KMS-11 (cell line): ENCODE data around the gene FAM219A.

Experiments used
- H2AFZ ChIP-seq: fragments of 200-600 bp; sonication (generic); 2 replicates; pipeline ENCODE4 v1.6.1; 2016; ENCODE audit warnings: antibody characterized with exemption, mixed run types, low read depth
- H3K27ac ChIP-seq: fragments of 200-600 bp; sonication (generic); 2 replicates; pipeline ENCODE4 v1.6.1; 2016; ENCODE audit warnings: mild to moderate bottlenecking, mixed run types
- H3K27me3 ChIP-seq: fragments of 200-600 bp; sonication (generic); 2 replicates; pipeline ENCODE4 v1.6.1; 2017; ENCODE audit warnings: mild to moderate bottlenecking, low read depth, mixed run types, moderate library complexity; ENCODE audit not compliant: insufficient read depth
- H3K36me3 ChIP-seq: fragments of 200-600 bp; sonication (generic); 2 replicates; pipeline ENCODE4 v1.6.1; 2017; ENCODE audit warnings: mild to moderate bottlenecking, mixed run types; ENCODE audit not compliant: insufficient read depth
- H3K4me1 ChIP-seq: fragments of 200-600 bp; sonication (generic); 2 replicates; pipeline ENCODE4 v1.6.1; 2016; ENCODE audit warnings: mild to moderate bottlenecking, low read depth, mixed run types; ENCODE audit not compliant: poor library complexity, severe bottlenecking
- H3K4me2 ChIP-seq: fragments of 200-600 bp; sonication (generic); 2 replicates; pipeline ENCODE4 v1.7.0; 2016; ENCODE audit warnings: mild to moderate bottlenecking, mixed run types
- H3K4me3 ChIP-seq: fragments of 200-600 bp; sonication (generic); IDR thresholded peaks from 2 replicates; pipeline ENCODE4 v1.6.1; 2017; ENCODE audit warnings: low read depth, low read length, mixed read lengths; ENCODE audit not compliant: insufficient read depth
- H3K79me2 ChIP-seq: fragments of 200-600 bp; sonication (generic); 2 replicates; pipeline ENCODE4 v1.6.1; 2016; ENCODE audit warnings: low read depth, mixed run types; ENCODE audit not compliant: insufficient read depth
- H3K9ac ChIP-seq: fragments of 200-600 bp; sonication (generic); 2 replicates; pipeline ENCODE4 v1.6.1; 2016; ENCODE audit warnings: mild to moderate bottlenecking, mixed run types
- H4K20me1 ChIP-seq: fragments of 200-600 bp; sonication (generic); 2 replicates; pipeline ENCODE4 v1.6.1; 2016; ENCODE audit warnings: mild to moderate bottlenecking, mixed run types; ENCODE audit not compliant: insufficient read depth
- TF ChIP-seq, protein P1 (sequence below): fragments of 200-600 bp; sonication (generic); conservative IDR thresholded peaks from 2 replicates; pipeline ENCODE4 v1.6.1; 2017; ENCODE audit warnings: low read depth, mild to moderate bottlenecking, antibody characterized with exemption, low read length, moderate library complexity, mixed read lengths

Gene FAM219A

DNA sequence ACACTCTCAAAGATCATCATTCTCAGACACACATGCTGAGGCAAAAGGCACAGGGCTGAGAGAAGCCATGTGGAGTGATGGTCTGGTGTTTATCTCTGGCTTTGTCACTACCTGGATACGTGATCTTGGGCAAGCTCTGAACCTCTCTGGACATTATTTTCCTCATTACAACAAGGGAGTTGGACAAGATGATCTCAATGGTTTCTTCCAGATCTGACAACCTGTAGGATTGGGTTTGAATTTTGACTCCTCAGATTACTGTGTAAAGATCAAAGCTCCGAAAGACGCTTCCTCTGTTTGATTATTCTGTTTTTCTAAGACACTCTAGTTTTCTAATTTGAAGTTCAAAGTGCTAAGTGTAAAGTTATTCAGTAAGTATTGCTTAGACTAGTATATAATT lies 109.0 kb downstream of the FAM219A start:
- Histone ChIP-seq H4K20me1 (no peaks in the 10 kb centered on the region), H3K36me3 (no peaks in the 10 kb centered on the region), H3K4me1 (peaks cover 13% of the 10 kb centered on the region), H3K79me2 (no peaks in the 10 kb centered on the region), H3K27ac (no peak overlapping the region), H2AFZ (no peak overlapping the region), H3K4me2 (no peak overlapping the region), H3K9ac (no peak overlapping the region), H3K27me3 (no peaks in the 10 kb centered on the region), H3K4me3 (no peak overlapping the region)
- TF ChIP-seq, protein P1, sequence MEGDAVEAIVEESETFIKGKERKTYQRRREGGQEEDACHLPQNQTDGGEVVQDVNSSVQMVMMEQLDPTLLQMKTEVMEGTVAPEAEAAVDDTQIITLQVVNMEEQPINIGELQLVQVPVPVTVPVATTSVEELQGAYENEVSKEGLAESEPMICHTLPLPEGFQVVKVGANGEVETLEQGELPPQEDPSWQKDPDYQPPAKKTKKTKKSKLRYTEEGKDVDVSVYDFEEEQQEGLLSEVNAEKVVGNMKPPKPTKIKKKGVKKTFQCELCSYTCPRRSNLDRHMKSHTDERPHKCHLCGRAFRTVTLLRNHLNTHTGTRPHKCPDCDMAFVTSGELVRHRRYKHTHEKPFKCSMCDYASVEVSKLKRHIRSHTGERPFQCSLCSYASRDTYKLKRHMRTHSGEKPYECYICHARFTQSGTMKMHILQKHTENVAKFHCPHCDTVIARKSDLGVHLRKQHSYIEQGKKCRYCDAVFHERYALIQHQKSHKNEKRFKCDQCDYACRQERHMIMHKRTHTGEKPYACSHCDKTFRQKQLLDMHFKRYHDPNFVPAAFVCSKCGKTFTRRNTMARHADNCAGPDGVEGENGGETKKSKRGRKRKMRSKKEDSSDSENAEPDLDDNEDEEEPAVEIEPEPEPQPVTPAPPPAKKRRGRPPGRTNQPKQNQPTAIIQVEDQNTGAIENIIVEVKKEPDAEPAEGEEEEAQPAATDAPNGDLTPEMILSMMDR: no peak
